ENCODE data around the gene KCNN3.
A peak's percentile ranks its signal among the peaks of the same experiment; 100 is the strongest.
"Not testable (repeated sequence)": the region's sequence is repeated elsewhere in the genome, so short reads cannot be mapped to it uniquely, and the experiment has no call there.

Gene KCNN3

DNA sequence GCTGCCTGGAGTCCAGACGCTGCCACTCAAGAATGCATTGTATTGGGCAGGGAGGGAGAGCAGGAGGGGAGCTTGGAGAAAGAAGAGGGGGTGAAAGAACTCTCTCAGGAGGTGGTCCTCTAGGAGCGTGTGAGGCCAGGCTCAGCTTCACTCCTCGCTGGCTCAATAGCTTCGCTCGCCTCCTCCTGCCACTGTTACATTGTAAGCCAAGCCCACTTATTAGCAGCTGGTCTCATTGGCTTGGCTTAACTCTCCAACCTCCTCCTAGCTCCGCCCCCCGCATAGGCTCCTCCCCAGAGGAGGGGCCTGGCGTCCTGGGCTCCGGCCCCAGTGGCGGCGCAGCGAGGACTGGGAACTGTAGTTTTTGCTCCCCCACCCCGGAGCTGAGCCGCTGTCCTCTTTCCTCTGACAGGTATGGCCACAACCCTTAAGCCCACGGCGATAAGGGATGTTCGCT is at the start of gene KCNN3:
Gene KCNN3 (minus strand): TSS at position 167 of the 457 bp plus-strand sequence. CDS start 317 bp downstream, outside the sequence.
- DNase-seq (ENCODE audit: low spot score) = peak; percentile 95

DNA sequence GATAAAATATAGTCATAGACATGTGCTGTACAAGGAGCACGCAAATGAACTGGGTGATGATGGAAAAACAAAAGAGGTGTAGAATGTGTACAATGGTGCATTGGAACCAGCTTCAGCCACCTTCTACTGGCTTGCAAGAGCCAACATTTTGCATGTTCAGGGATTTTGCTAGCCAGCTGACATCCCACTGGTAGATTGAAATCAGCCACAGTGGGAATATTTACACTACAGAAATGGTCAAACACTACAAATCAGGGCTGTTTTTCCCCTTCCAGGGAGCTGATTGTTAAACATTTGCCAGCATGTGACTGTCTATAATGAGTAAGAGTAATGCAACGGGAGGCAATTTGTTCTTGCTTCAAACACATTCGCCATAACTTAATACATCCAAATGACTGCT is 43.2 kb upstream of the KCNN3 start:
- DNase-seq (ENCODE audit: low spot score) = no peak

DNA sequence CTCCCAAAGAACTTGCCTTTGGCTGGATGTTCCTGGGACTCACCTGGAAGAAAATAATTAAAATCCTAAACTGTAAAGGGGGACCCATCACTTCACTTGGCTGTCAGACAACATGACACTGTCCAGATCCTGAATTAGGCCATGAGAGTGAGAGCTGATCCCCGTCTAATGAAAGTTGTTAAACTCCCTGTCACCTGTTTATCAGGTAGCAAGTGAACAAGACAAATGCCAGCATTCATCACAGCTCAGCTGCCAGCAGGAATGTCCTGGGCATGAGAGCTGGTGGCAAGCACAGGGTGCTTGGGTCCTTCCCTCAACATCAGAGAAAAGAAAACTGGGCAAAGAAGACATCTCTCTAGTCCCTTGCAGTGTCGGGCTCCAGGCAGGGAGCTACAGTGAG is 42.7 kb upstream of the KCNN3 start:
- DNase-seq (ENCODE audit: low spot score) = no peak

DNA sequence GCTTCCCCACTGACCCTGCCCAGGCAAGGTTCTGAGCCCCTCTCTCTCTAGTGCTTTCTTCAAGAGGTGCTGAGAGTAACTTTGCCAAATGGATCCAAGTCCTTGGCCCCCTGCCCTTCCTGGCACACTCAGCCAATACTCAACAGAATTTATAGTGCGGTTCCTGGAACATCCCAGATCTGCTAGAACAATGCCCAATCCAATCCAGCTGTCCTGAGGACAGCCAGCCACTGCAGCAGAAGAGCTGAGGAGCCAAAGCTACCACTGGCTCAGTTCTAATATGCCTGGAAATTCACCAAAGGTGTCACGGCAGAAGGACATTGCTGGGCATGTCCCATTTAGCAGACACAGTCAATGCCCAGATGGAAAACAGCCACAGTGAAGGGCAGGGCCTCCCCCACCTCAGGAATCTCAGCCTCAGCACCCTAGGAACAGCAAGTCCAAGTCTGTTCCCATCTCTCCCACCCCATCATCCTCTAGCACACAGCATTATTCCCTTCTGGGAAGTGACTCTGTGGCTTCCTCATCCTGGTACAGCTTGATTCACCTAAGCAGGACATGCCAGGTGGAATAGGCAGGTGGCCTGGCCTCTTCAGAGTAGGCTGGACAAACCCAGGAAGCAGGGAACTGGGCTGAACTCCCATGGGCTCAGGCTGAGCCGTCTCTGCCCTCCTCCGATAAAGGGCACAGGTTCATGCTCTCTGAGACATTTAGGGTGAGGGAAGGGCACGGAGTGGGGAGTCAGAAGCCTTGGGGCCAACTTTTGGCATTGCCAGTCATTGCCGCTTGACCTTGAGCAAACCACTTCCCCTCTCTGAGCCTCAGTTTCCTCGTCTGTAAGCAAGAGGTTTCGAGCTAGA is 41.8 kb upstream of the KCNN3 start:
- no peak for DNase-seq (ENCODE audit: low spot score)

DNA sequence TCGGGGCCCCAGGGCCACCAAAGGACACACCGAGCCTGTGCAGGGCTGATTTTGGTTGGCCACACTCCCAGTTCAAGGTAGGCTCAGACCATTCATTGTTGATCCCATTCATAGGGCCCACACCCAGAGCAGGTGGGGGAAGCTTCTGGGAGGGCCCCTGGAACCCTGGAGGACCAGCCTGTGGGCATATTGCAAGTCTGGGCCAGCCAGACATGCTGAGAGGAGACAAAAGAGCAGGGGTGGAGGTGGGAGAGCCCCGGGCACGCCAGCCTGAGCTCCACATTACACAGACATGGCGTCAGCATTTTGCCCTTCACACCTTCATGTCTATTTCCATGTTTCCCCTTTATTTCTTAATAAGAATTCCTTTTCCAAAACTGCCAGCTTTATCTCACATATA is 40.8 kb upstream of the KCNN3 start:
- no peak for DNase-seq (ENCODE audit: low spot score)

DNA sequence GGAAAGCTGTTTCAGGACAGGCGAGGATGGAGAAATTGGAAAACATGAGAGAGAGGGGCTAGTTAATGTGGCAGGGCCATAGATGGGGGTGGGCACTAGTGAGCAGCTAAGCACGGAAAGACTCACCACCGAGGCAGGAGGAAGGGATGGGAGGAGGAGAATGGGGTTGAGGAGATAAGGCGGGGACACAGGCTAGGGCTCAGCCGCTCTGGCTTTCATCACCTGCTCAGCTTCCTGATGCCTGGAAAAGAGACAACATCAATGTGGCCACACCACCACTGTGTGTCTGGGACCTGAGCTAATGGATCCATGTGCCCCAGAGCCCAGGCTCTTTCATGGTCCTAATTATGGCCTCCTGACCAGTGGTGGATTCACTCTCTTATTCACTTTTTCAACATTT is 38.9 kb upstream of the KCNN3 start:
- no peak for DNase-seq (ENCODE audit: low spot score)

DNA sequence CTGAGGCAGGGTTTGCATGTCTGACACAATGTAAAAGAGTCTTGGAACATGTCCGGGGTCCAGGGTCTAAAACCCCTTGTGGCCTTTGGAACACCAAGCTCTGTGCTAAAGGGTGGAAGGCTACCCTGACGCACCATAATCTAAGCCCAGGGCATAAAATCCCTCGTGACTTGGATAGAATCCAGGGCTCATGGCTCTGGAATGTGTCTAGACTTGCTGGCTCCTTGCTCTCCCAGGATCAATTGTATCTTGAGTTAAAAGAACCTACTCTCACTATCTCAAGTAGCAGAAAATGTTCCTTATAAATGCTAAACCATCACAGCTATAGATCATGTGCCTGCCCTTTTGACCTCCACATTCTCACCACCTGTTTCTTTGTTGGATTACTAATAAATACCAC is 38.0 kb upstream of the KCNN3 start:
- not testable (repeated sequence) for DNase-seq (ENCODE audit: low spot score)

DNA sequence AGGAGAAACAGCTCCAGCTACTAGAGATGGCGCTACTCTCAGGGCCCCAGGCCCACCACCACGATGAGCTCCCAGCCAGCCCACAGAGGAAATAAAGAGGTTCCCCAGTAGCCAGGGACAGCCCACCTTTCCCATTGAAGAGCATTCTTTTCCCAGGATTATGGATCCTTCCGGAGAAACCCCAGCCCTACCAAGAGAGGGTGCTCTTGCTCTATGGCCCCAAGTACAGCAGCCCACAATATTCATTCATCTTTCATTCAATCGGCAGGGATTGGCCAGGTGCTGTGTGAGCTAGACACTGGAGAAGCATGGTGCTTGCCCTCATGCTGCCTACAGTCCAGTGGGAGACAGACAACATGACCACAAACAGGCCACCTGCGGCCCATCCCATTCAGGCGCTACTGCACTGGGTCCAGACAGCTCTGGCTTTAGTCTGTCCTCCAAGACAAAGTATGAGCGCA is 36.6 kb upstream of the KCNN3 start:
- DNase-seq (ENCODE audit: low spot score) = peak; percentile 31

DNA sequence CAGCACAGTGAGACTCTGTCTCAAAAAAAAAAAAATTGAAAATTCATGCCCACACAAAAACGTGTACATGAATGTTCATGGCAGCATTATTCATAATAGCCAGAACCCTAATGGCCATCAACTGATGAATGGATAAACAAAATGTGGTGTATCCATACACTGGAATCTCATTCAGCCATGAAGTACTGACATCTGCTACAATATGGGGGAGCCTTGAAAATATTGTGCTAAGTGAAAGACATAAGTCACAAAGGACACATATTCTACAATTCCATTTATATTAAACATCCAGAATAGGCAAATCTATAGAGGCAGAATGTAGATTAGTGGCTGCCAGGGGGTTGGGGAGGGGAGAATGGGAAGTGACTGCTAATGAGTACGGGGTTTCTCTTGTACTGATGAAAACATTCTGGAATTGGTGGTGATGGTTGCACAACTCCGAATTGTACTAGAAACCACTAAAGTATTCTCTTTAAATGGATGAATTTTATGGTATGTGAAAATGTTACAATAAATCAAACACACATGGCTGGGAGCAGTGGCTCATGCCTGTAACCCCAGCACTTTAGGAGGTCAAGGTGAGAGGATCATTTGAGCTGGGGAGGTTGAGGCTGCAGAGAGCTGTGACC is 33.0 kb upstream of the KCNN3 start:
- DNase-seq (ENCODE audit: low spot score) = no peak

DNA sequence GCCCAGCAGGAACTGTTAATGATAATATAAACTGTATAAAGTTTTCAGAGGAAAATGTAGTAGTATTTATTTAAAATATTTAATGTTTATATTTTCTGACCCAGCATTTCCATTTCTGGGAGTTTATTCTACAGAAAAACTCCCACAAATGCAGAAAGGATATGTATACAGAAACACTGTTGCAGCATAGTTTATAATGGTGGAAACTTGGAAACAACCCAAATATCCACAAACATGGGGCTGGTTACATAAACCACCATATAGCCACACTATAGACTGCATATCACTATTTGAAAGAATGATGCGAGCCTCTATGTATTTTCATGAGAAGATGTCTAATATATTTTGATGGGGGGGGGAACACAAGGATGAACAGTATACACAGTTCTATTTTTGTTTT is 31.5 kb upstream of the KCNN3 start:
- DNase-seq (ENCODE audit: low spot score) = no peak

DNA sequence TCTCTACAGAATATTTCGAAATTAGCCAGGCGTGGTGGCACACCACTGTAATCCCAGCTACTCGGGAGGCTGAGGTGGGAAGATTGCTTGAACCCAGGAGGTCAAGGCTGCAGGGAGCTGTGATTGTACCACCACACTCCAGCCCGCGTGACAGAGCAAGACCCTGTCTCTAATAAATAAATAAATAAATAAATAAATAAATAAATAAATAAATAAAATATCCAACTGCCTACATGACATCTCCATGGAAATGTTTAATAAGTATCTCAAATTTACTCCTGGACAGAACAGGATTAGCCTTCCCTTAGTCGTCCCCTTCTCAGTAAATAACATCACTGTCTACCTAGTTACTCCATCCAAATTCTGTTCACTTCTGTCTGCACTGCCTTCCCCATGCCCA is 29.0 kb upstream of the KCNN3 start:
- no peak for DNase-seq (ENCODE audit: low spot score)

DNA sequence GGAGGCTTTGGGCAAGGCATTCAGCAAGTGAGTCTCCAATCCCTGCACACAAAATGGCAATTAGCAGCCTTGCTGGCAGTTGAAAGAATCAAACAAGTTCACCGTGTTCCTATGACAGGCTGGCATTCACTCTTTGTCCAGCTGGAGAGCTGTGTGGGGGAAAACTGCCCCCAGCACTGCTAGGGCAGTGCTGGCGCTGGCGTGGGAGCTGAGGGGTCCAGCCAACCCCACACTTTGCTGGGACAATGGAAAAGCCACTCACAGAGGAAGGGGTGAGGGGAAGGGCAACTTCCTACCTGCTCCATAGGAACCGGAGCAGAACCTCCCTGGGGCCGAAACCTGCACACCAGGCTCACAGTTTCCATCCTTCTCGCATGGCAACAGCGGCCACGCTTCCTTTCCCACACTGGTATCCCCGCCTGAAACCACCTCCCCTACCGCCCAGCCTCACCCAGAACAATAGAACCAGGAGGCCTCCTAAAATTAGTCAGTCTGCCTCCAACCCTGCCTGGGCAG is 26.7 kb upstream of the KCNN3 start:
- DNase-seq (ENCODE audit: low spot score) = no peak

DNA sequence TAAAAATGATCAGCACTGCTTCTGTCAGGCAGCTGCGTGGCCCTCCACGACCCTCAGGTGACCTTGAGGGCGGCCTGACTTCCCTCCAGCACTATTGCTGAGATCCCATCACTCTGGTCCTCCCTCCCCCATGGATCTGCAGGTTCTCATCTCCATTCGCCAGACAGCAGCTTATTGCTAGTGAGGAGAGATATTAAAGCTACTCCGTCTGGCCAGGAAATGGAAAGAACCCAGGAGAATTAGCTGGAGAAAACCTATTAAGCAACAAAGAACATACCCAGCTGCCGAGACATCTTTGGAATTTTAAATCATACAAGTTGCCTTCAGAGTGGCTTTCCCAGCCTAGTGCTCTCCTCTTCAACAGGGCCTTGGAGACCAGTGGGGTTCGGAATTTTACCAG is 25.7 kb upstream of the KCNN3 start:
- DNase-seq (ENCODE audit: low spot score) = no peak

DNA sequence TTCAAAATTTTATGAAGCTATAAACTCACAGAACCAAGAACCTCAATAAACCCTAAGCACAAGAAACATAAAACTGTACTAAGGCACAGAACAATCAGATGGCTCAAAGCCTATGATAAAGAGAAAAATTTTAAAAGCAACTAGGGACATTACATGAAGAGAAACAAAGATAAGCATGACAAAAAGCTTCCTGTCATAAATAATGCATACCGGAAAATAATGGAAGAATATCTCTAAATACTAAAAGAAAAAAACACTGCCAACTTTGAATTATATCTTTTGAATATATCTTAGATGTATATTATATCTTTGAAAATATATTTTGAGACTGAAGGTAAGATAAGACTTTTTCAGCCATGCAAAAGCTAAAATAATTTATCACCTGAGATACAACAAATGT is 21.4 kb upstream of the KCNN3 start:
- no peak for DNase-seq (ENCODE audit: low spot score)

DNA sequence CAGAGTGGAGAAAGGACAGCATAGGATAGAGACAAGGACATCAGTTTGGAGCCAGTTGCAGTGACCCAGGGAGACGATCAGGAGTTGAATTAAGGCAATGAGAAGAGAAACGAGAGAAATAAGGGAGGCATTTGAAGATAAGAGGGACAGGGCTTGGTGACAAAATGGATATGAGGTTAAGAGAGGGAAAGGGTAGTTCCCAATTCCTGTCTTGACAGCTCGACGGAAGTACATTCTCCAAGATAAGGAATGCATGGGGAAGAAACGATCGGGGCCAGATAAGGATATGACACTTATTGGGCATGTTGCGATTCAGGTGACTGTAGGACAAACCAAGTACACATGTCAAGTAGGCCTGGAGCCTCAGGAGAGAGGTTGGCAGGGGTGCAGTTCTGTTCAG is 18.7 kb upstream of the KCNN3 start:
- DNase-seq (ENCODE audit: low spot score) = no peak

DNA sequence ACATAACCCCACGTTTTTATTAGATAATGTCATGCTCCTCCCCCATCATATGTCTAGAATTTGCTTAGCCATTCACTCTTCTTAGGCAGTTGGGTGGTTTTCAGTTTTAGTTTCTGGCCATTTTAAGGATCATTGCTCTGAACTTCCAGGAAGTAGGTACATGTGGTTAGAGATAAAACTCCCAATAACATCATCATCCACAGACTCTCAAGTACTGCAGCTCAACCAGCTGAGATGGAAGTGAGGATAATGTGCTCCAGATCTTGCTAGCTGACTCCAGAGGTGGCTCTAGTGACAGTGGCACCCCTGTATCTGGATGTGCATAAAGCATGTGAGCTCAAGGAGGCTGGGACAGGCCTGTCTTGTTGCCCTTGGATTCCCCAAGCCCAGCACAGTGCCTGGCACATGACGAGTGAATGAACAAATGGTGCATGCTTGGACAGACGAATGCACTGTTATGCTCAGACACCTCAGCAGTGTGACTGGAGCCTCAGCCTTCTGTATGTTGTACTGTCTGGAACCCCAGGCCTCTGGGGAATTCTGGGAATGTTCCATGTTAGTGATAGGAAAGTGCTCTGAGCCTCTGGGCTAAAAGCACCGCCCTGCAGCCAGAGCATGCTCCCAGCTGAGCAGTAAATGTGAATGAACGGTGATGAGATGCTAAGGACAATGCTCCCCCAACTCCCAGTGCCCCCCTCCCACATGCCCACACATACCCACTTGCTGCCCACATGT is 16.4 kb upstream of the KCNN3 start:
- no peak for DNase-seq (ENCODE audit: low spot score)

DNA sequence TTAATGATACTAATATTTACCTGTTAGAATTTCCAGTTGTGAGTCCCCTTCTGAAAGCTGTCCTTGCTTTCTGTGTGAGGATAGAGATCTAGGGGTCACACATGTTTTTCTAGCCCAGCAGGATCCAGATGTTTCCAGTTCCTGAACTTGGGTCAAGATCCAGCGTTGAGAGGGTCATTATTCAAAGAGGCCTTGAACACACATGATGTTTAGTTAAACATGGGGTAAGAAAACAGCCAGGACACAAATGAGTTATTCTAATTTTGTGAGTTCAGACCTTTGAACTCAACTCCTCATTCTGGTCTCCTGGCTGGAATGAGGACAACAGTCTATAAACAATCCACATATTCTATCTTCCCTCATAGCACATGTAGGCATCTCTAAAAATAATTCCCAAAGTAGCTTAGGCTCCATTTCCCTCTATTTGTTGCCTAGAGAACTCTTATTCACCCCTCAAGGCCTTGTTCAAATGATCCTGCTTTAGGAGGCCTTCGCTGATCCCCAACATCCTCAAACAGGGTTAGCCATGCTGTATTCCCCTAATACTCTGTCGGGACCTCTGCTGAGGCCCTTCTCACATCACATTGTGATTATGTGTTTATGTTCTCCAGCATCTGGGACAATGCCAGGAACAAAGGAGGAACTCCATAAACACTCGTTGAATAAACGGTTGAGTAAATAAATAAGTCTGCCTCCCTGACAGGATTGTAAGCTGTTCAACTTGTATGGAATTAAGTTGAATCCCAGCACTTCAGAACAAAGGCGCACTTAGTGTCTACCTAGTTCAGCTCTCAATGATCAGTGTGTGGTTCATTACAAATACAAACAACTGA is 15.0 kb upstream of the KCNN3 start:
- no peak for DNase-seq (ENCODE audit: low spot score)

DNA sequence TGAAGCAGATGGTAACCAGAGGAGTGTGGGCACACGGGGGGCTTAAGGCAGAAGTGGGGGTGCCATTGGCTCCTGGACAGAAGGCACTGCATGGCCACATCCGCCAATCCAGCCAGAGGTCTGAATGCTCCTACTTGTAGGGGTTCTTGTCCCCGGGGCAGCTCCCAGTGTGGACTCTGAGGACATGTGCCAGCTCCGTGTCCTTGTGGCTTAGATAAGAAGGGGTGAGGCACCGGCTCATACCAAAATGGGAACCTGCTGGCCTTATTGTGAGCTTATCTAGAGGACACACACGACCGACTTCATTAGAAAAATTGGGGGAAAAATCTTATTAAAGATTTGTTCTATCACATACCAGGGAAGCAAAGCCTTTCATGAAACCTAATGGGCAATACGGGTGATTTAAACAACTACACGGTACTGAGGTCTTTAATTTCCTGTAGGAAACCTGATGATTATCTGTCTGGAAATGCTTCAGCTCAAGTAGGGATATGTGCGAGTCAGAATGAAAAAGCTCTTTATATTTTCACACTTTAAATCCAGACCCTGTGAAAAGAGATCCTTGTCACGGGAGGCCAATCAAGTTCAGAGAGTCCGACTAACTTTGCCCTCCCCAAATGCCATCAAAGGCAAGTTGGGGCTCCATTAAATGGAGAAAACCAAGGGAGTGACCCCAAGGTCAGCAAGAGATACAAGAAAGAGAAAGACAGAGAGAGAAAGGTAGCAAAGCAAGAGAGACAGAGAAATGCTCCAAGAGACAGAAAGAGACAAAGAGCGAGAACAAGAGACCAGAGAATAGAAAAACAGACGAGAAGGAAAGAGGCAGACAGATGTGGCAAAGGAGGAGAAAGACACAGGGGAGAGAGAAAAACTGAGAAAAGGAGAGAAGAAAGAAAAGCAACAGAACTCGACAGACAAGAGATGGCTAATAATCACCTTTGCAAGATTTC is 14.1 kb upstream of the KCNN3 start:
- no peak for DNase-seq (ENCODE audit: low spot score)

DNA sequence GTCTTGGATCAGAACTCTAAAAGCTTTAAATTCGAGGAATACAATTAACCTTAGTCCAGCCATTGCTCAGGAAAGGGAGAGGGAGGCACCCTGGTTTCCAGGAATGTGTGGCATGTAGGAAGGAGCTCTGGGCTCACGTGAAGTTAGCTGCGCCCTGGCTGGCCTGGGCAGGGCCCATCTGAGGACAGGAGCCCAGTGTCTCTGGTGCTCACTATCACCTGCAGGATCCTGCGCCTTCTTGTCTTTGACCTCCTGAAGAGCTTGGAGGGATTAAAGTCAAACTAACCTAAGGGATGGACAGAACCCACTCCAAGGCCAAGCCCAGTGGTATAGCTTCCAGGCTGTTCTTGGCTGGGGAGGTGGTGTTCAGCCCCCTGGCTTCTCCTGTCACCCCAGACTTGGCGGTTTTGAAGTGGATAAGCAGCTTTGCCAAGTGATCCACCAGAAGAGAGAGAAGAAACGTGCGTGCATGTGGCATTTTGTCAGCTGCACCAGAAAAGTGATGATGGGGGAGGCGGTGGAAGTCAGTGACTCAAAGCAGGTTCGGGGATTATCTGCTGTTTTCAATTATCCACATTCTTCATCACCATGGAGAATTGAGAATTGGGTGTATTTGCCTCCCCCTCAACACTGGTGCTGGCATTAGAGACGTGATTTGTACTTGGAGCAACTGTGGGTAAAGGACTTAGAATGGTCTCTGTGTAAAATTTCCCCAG is 11.9 kb upstream of the KCNN3 start:
- DNase-seq (ENCODE audit: low spot score) = no peak

DNA sequence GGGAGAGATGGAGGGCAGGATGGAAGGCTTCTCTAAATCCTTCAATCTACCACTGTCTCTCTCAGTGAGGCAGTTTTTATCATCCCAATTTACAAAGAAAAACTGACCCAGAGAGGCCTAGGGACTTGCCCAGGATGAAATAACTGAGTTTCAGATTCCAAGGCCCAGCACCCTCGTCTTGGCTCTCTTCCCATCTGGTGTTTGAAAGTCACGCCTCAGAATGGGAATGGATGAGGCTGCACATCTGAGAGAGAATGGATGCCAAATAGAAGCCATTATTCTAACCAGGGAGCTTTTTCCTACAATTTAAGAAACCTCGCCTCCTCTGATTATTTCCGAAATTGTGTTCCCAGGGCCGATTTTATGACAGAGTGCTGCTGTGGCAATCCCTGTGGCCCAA is 10.6 kb upstream of the KCNN3 start:
- DNase-seq (ENCODE audit: low spot score) = no peak
